Muscle layer of colon (tissue), 2 donors: ENCODE results near the gene PREX1.
A peak's percentile ranks its signal among the peaks of the same experiment; 100 is the strongest.
"Not testable (repeated sequence)": the region's sequence is repeated elsewhere in the genome, so short reads cannot be mapped to it uniquely, and the experiment has no call there.

ENCODE experiments used
- H3K27ac ChIP-seq: one replicate; pipeline ENCODE4 v1.7.0; 2013; ENCODE audit warnings: low read depth, mild to moderate bottlenecking, low read length, moderate library complexity
- H3K27me3 ChIP-seq, 2 donors: one replicate each; pipeline ENCODE4 v1.7.0; 2013; ENCODE audit warnings: low read length in 2 of 2, mild to moderate bottlenecking in 2 of 2; ENCODE audit not compliant: insufficient read depth in 2 of 2, control insufficient read depth in 1 of 2
- H3K36me3 ChIP-seq: one replicate; pipeline ENCODE4 v1.7.0; 2013; ENCODE audit warnings: mild to moderate bottlenecking, low read length; ENCODE audit not compliant: insufficient read depth
- H3K4me1 ChIP-seq: one replicate; pipeline ENCODE4 v1.7.0; 2013; ENCODE audit warnings: mild to moderate bottlenecking, low read length; ENCODE audit not compliant: insufficient read depth
- H3K4me3 ChIP-seq, 2 donors: one replicate each; pipeline ENCODE4 v1.7.0; 2013; ENCODE audit warnings: low read length in 2 of 2, low read depth in 1 of 2, mild to moderate bottlenecking in 1 of 2, moderate library complexity in 1 of 2
- H3K9ac ChIP-seq: one replicate; pipeline ENCODE4 v1.7.0; 2013; ENCODE audit warnings: low read length
- H3K9me3 ChIP-seq: one replicate; pipeline ENCODE4 v1.7.0; 2013; ENCODE audit warnings: mild to moderate bottlenecking, low read length
- donor health status: abdominal sarcoma.
- donor health status: Adenocarcinoma of cecum.

The PREX1 gene

GRCh38 chr20:48830826-48831318 is 3.1 kb upstream of the PREX1 start:
- no peak overlapping the region for H3K9ac ChIP-seq
- no peak overlapping the region for H3K27ac ChIP-seq
- H3K9me3 ChIP-seq, result no peaks in the 10 kb centered on the region
- H3K27me3 ChIP-seq, result peaks cover 0 to 15% of the 10 kb centered on the region in 2 donors
- H3K4me1 ChIP-seq, result peaks cover 15% of the 10 kb centered on the region
- no peak overlapping the region for H3K4me3 ChIP-seq
- no peaks in the 10 kb centered on the region for H3K36me3 ChIP-seq

- peaks cover 0 to 15% of the 10 kb centered on the region in 2 donors for H3K27me3 ChIP-seq
- peaks cover 15% of the 10 kb centered on the region for H3K4me1 ChIP-seq
These were observed 2.1 kb upstream of the PREX1 start for GRCh38 chr20:48829940-48830339.

GRCh38 chr20:48828734-48829460 is 1.1 kb upstream of the PREX1 start:
- no peak overlapping the region for H3K4me3 ChIP-seq
- H3K27me3 ChIP-seq, result peaks cover 0 to 15% of the 10 kb centered on the region in 2 donors
- no peak overlapping the region for H3K9ac ChIP-seq
- H3K36me3 ChIP-seq, result no peaks in the 10 kb centered on the region
- no peaks in the 10 kb centered on the region for H3K9me3 ChIP-seq
- H3K27ac ChIP-seq, result peak overlapping the region; percentile 49
- peaks cover 15% of the 10 kb centered on the region for H3K4me1 ChIP-seq

More at GRCh38 chr20:48829940-48830339, 2.1 kb upstream of the PREX1 start:
- no peak overlapping the region for H3K4me3 ChIP-seq
- no peak overlapping the region for H3K9ac ChIP-seq
- H3K27ac ChIP-seq, result no peak overlapping the region
- no peaks in the 10 kb centered on the region for H3K9me3 ChIP-seq
- no peaks in the 10 kb centered on the region for H3K36me3 ChIP-seq

- H3K9ac ChIP-seq, result no peak overlapping the region
- peaks cover 0 to 15% of the 10 kb centered on the region in 2 donors for H3K27me3 ChIP-seq
- H3K4me3 ChIP-seq, result peak overlapping the region; percentile 47 to 61
- peak overlapping the region; percentile 52 for H3K27ac ChIP-seq
- H3K9me3 ChIP-seq, result no peaks in the 10 kb centered on the region
- no peaks in the 10 kb centered on the region for H3K36me3 ChIP-seq
- H3K4me1 ChIP-seq, result peaks cover 9% of the 10 kb centered on the region
These were observed 672 bp downstream of the PREX1 start for GRCh38 chr20:48826883-48827771.

- not testable (repeated sequence) for H3K9me3 ChIP-seq, H3K4me3 ChIP-seq, H3K9ac ChIP-seq, H3K4me1 ChIP-seq, H3K36me3 ChIP-seq
- Histone ChIP-seq H3K27me3 (peaks cover 0 to 15% of the 10 kb centered on the region in 2 donors), H3K27ac (peak overlapping the region; percentile 13)
These were observed 1.3 kb downstream of the PREX1 start for GRCh38 chr20:48826480-48826879.

- H3K36me3 ChIP-seq, result no peaks in the 10 kb centered on the region
- peaks cover 0 to 15% of the 10 kb centered on the region in 2 donors for H3K27me3 ChIP-seq
- no peaks in the 10 kb centered on the region for H3K4me1 ChIP-seq
- no peaks in the 10 kb centered on the region for H3K9me3 ChIP-seq
- peak overlapping the region; percentile 13 for H3K27ac ChIP-seq
- no peak overlapping the region for H3K9ac ChIP-seq
- H3K4me3 ChIP-seq, result no peak overlapping the region
These were observed 1.7 kb downstream of the PREX1 start for GRCh38 chr20:48826069-48826468.

- Histone ChIP-seq H3K27me3 (peaks cover 0 to 15% of the 10 kb centered on the region in 2 donors), H3K4me3 (no peak overlapping the region), H3K27ac (no peak overlapping the region), H3K9me3 (no peaks in the 10 kb centered on the region), H3K4me1 (no peaks in the 10 kb centered on the region), H3K9ac (no peak overlapping the region), H3K36me3 (no peaks in the 10 kb centered on the region)
These were observed 2.3 kb downstream of the PREX1 start for GRCh38 chr20:48825566-48825920.

- H3K4me3 ChIP-seq, result no peak overlapping the region
- no peaks in the 10 kb centered on the region for H3K4me1 ChIP-seq
- no peaks in the 10 kb centered on the region for H3K9me3 ChIP-seq
- H3K27ac ChIP-seq, result no peak overlapping the region
- H3K27me3 ChIP-seq, result peaks cover 0 to 15% of the 10 kb centered on the region in 2 donors
- H3K36me3 ChIP-seq, result no peaks in the 10 kb centered on the region
- no peak overlapping the region for H3K9ac ChIP-seq
These were observed 2.8 kb downstream of the PREX1 start for GRCh38 chr20:48824830-48825565.

GRCh38 chr20:48823960-48824498 is 3.8 kb downstream of the PREX1 start:
- Histone ChIP-seq H3K27ac (peak overlapping the region; percentile 13), H3K4me1 (no peaks in the 10 kb centered on the region), H3K9me3 (no peaks in the 10 kb centered on the region), H3K36me3 (no peaks in the 10 kb centered on the region), H3K9ac (no peak overlapping the region), H3K4me3 (no peak overlapping the region), H3K27me3 (peaks cover 0 to 13% of the 10 kb centered on the region in 2 donors)

- Histone ChIP-seq H3K9me3 (no peaks in the 10 kb centered on the region), H3K27ac (no peak overlapping the region), H3K36me3 (no peaks in the 10 kb centered on the region), H3K27me3 (peaks cover 0 to 8% of the 10 kb centered on the region in 2 donors), H3K4me3 (no peak overlapping the region), H3K4me1 (no peaks in the 10 kb centered on the region), H3K9ac (no peak overlapping the region)
These were observed 4.3 kb downstream of the PREX1 start for GRCh38 chr20:48823476-48823875.
